SKM-1 treated with dmso at 0.1 percent for 144 hours (cell line): ENCODE results near the gene NNMT.
A peak's percentile ranks its signal among the peaks of the same experiment; 100 is the strongest.
"Not testable (repeated sequence)": the region's sequence is repeated elsewhere in the genome, so short reads cannot be mapped to it uniquely, and the experiment has no call there.

Experiments
- DNase-seq: peaks from one replicate; lab custom pipeline; 2025; ENCODE audit not compliant: unreplicated experiment; lab: John Stamatoyannopoulos, UW

NNMT gene

GRCh38 chr11:114304969-114305368, 8.8 kb downstream of the NNMT start:
- DNase-seq = no peak

- DNase-seq = no peak
These were observed 11.5 kb downstream of the NNMT start for GRCh38 chr11:114307524-114308203.

DNA sequence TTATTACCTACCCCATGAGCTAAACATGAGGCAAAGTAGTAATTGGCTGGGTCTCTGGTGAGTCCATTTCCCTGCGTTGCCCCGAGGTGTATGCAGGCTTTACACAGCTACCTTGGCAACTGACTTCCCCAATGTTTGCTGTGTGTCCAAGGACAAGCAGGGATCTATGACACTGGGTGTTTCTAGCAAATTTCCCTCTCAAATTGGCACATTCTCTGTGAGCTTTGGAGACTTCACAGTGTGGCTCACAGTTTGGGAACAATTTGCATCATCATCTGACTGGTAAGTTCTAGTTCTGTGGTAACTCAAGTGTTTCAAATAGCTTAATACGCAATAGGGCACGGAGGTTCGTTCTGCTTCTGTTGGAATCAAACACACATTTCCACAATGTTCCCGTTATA, 12.5 kb downstream of the NNMT start:
- peak; percentile 52 for DNase-seq

DNA sequence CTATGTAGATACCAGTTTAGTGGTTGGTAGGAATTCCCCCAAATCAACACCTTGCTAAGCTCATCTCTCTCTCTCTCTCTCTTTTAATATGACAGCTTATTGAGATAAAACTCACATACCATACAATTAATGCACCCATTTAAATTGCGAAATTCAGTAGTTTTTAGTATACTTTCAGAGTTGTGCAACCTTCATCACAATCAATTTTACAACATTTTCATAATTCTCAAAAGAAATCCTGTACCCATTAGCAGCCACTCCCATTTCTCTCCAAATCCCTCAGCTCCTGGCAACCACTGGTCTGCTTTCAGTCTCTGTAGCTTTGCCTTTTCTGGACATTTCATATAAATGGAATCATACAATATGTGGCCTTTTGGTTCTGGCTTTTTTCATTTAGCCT, 13.3 kb downstream of the NNMT start:
- DNase-seq = no peak

GRCh38 chr11:114310095-114310494, 13.9 kb downstream of the NNMT start:
- DNase-seq = no peak

DNA sequence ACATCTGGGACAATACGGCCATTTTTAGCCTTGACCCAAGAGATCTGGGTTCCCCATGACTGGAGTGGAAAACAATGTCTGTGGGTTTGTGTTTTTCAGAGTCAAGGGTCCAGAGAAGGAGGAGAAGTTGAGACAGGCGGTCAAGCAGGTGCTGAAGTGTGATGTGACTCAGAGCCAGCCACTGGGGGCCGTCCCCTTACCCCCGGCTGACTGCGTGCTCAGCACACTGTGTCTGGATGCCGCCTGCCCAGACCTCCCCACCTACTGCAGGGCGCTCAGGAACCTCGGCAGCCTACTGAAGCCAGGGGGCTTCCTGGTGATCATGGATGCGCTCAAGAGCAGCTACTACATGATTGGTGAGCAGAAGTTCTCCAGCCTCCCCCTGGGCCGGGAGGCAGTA, 15.7 kb downstream of the NNMT start:
- DNase-seq = no peak

DNA sequence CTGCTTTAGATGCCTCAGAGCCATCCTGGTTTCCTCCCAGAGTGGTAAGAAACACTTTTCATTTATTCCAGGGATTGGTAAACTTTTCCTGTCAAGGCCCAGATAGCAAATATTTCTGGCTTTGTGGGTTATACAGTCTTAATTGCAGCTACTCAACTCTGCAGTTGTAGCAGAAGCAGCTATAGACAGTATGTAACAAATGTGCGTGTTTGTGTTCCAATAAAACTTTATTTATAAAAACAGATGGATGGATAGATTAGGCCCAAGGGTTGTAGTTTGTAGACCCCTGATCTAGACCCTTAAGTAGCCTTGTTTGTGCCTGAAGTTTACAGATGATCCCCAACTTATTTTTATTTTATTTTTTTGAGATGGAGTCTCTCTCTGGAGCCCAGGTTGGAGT, 17.9 kb downstream of the NNMT start:
- DNase-seq = no peak

GRCh38 chr11:114315749-114316368, 19.7 kb downstream of the NNMT start:
- no peak for DNase-seq

DNA sequence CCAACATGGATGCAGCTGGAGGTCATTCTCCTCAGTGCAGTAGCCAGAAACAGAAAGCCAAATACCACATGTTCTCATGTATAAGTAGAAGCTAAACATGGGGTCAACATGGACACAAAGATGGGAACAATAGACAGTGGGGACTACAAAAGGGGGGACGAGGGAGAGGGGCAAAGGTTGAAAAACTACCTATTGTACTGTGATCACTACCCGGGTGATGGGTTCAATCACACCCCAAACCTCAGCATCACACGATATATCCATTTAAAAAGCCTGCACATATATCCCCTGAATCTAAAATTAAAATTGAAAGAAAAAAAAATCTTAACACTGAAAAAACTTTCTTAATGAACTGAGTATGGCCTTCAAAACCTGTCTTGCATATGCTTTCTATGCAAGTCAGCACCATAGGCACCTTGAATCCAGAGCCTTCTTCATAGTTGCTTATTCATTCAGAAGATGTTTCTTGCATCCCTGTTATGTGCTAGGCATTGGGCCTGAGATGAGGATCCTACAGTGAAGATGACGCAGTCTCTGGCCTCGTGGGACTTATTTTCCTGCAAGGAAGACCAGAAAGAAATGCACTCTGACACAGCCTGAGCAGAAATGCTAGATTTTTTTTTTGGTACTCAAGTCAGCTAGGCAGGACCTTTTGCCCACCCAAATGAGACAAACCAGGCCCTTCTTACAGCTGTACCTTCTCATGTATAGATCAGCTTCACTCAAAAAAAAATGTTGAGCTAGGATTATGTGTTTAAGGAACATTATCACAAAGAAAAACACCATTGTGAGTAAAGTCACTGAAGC, 21.0 kb downstream of the NNMT start:
- DNase-seq = no peak

GRCh38 chr11:114317787-114318137, 21.6 kb downstream of the NNMT start:
- no peak for DNase-seq

- DNase-seq = no peak
These were observed 22.2 kb downstream of the NNMT start for GRCh38 chr11:114318361-114318760.

DNA sequence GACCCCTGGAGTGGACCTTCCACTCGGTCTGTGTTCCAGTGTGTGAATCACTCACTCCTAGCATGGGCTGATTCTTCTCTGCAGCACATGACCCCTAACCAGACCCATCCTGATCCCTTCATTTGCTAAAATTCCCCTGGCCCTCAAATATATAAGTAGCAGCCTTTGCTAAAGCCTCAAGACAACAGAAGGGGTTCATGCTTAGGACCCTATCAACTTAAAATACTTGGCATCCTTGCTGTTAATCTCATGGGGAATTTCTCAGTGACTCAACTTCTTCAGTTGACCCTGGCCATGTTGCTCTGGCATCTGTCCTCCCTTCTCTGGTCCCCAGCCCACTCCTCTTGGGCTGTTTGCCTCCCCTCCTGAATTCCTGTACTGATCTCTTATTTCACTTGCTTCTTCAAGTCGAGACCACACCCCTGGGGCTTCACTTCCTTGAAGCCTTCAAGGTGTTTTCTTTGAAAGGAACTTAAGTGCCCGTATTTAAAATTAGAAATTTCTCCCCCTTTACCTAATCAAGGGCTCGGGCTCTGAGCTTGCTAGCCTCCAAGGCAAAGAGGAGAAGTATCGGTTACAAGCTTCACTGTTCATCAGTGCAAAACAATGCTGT, 23.6 kb downstream of the NNMT start:
- DNase-seq = no peak

- no peak for DNase-seq
These were observed 25.5 kb downstream of the NNMT start for GRCh38 chr11:114321621-114322257.

DNA sequence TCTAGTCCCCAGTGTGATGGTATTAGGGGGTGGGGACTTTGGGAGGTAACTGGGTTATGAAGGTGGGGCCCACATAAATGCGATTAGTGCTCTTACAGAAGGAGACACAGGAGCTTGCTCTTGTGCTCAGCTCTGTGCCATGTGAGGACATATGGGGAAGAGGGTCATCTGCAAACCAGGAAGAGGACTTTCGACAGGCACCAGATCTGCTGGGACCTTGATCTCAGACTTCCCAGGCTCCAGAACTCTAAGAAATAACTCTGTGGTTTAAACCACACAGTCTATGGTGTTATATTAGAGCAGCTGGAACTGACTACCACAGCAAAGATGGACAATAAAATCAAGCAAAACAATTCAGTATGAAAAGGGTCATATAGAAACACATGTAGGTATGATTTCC, 26.7 kb downstream of the NNMT start:
- no peak for DNase-seq

DNA sequence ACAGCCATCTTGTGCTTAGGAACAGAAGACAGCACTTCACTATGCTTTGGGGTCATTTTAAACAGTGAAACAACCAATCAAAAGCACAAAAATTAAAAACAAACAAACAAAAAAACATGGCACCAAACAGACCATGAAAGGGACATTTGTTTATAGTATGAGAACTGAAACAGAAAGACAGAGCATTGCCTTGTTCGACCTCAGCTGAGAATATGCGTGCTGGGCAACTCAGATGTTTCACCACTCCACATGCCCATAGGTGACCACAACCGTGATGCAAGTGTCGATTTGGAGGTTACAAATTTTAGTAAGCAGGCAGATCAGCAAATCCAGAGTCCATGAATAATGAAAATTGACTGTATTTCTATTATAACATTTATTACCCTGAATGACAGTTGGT, 30.0 kb downstream of the NNMT start:
- DNase-seq = no peak

DNA sequence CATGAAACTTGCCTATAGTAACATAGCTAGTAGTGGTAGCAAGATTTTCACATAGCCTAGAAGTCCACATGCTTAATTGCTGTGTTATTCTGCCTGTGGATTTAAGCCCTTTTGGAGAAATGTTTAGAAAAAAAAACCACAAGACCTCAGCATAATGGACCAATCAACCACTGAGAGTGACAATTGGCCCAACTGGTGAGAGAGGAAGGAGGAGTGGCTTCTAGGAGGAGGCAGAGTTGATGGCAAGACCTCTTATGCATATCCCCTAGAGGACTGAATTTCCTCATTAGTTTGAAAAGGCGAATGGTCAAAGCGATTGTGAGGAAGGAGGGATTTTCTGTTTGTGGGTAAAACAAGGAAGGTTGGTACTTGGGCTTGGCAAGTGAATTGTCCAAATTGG, 30.6 kb downstream of the NNMT start:
- DNase-seq = no peak

GRCh38 chr11:114330373-114330772, 34.2 kb downstream of the NNMT start:
- DNase-seq = no peak

DNA sequence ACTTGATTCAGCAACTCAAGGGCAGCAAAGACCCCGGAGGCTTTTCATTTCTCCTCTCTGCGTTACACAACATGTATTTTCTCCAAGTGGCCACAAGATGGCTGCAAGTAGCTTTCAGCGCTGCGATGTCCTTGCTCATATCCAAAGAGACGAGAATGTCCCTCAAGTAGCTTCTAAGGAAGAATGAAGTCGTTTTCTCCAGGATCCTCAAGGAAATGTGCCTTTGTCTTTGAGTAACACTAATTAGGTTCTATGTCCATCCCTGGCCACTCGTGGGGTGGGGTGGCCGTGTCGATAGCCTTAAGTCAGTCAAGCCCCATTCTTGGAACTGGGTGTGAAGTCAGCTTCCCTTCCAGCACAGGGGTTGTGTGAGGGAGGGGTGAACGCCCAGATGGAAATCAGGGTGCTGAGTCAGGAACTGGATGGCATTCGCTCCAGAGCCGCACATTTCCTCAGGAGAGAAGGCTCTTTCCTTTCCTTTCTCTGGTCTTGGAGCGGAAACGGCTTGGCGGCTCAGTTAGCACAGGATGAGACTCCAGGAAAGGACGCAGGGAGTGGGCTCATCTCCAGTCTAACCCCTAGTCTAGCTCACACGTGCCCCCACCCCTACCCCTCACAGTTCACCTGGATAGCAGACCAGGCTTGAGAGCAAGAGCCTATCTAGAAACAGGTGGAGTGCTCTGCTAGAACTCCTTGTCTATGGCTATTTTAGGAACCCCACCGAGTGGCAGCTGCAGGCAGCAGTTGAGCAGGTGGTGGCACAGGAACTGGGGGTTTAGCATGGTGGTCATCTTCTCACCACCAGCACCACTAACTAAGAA, 44.3 kb downstream of the NNMT start:
- DNase-seq = peak; percentile 37

DNA sequence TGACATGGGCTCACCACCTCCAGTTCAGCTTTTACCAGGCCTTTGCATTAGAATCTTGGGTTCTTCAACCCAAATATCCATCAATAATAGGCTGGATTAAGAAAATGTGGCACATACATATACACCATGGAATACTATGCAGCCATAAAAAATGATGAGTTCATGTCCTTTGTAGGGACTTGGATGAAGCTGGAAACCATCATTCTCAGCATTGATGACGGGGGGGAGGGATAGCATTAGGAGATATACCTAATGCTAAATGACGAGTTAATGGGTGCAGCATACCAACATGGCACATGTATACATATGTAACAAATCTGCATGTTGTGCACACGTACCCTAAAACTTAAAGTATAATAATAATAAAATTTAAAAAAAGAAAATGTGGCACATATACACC, 45.5 kb downstream of the NNMT start:
- DNase-seq = not testable (repeated sequence)

- no peak for DNase-seq
These were observed 46.3 kb downstream of the NNMT start for GRCh38 chr11:114342476-114342875.

- no peak for DNase-seq
These were observed 46.8 kb downstream of the NNMT start for GRCh38 chr11:114343020-114343419.
